ENCODE measurements around the gene THSD7A. TPM values are rescaled to one million over a fixed set of nuclear protein-coding genes. Genes with fewer than 3 reads are reported as not detected.

Gene THSD7A
- total and polyA plus RNA-seq, 4 donors: 0.15 to 2.7 (median 1.9) TPM

GRCh38 chr7:11707606-11708193, 124.3 kb downstream of the THSD7A start (continued):
- no peak for TF ChIP-seq ATF3 (IDR thresholded peaks at IDR 0.05)
- no peak for TF ChIP-seq EGR1 (IDR thresholded peaks at IDR 0.05; ENCODE audit: low read depth in 2 of 2)
- no peak for TF ChIP-seq RXRA (IDR thresholded peaks at IDR 0.05)
- TF ChIP-seq YY1 (IDR thresholded peaks at IDR 0.05): no peak
- no peak for TF ChIP-seq TAF1 (conservative IDR thresholded peaks at IDR 0.05)
- no peak for TF ChIP-seq RAD21 (IDR thresholded peaks at IDR 0.05)
- no peak for TF ChIP-seq MAX (IDR thresholded peaks at IDR 0.05)
- no peak for TF ChIP-seq FOXA2 (IDR thresholded peaks at IDR 0.05)
- TF ChIP-seq GABPA (IDR thresholded peaks at IDR 0.05 in 1 of 2, conservative IDR thresholded peaks at IDR 0.05 in 1 of 2): no peak

- Histone ChIP-seq H3K36me3 (ENCODE audit: control insufficient read depth in 4 of 4, insufficient read depth in 3 of 4, low read depth in 1 of 4, low read length in 3 of 4) (no peaks in the 10 kb centered on the region), H3K27ac (ENCODE audit: low read depth in 1 of 2, low read length in 2 of 2) (peak overlapping the region in 1 of 2 donors; percentile 15), H3K4me1 (ENCODE audit: control insufficient read depth in 4 of 4, insufficient read depth in 4 of 4, low read length in 3 of 4) (peaks cover 0 to 17% (median 7%) of the 10 kb centered on the region in 4 donors), H3K4me3 (ENCODE audit: low read depth in 1 of 3, low read length in 3 of 3) (peak overlapping the region; percentile 10 to 39 (median 10)), H3K9ac (ENCODE audit: low read depth in 1 of 2, low read length in 2 of 2) (no peak overlapping the region), H3K27me3 (ENCODE audit: control insufficient read depth in 4 of 4, insufficient read depth in 4 of 4, low read length in 3 of 4) (no peaks in the 10 kb centered on the region), H3K9me3 (ENCODE audit: control insufficient read depth in 4 of 4, low read length in 3 of 4) (no peaks in the 10 kb centered on the region)
- TF ChIP-seq MAX (IDR thresholded peaks at IDR 0.05) (no peak), NR2F2 (IDR thresholded peaks at IDR 0.05) (no peak), FOXA2 (IDR thresholded peaks at IDR 0.05) (peak; percentile 54), CTCF (IDR thresholded peaks at IDR 0.05; ENCODE audit: low read depth, low read length, missing input control) (no peak), RXRA (IDR thresholded peaks at IDR 0.05) (peak; percentile 56 to 67), ZBTB33 (IDR thresholded peaks at IDR 0.05) (no peak), GABPA (IDR thresholded peaks at IDR 0.05 in 1 of 2, conservative IDR thresholded peaks at IDR 0.05 in 1 of 2) (no peak), JUND (IDR thresholded peaks at IDR 0.05) (no peak), SP1 (IDR thresholded peaks at IDR 0.05) (peak; percentile 70), ATF3 (IDR thresholded peaks at IDR 0.05) (no peak), RAD21 (IDR thresholded peaks at IDR 0.05) (peak in 1 of 2 donors; percentile 27), EGR1 (IDR thresholded peaks at IDR 0.05; ENCODE audit: low read depth in 2 of 2) (no peak), FOXA1 (IDR thresholded peaks at IDR 0.05) (no peak), TAF1 (conservative IDR thresholded peaks at IDR 0.05) (no peak), YY1 (IDR thresholded peaks at IDR 0.05) (peak; percentile 49), REST (IDR thresholded peaks at IDR 0.05) (no peak), HNF4G (IDR thresholded peaks at IDR 0.05) (no peak), HNF4A (conservative IDR thresholded peaks at IDR 0.05) (peak in 1 of 2 donors; percentile 29)
- DNase-seq (ENCODE audit: low spot score): no peak
- WGBS: 26% methylated on average over 2 of the region's 2 CpGs
Measured at GRCh38 chr7:11706666-11707605, 125.1 kb downstream of the THSD7A start.

Measured in liver (tissue), 9 donors.